NCI-H82 (cell line): ENCODE results near the gene SLC25A21.
A peak's percentile ranks its signal among the peaks of the same experiment; 100 is the strongest.
"Not testable (repeated sequence)": the region's sequence is repeated elsewhere in the genome, so short reads cannot be mapped to it uniquely, and the experiment has no call there.

ENCODE experiments used
- DNase-seq: peaks from one replicate; lab custom pipeline; 2025; lab: John Stamatoyannopoulos, UW

The SLC25A21 gene

GRCh38 chr14:36941783-36942521 is 230.5 kb downstream of the SLC25A21 start:
- DNase-seq, result peak; percentile 72

DNA sequence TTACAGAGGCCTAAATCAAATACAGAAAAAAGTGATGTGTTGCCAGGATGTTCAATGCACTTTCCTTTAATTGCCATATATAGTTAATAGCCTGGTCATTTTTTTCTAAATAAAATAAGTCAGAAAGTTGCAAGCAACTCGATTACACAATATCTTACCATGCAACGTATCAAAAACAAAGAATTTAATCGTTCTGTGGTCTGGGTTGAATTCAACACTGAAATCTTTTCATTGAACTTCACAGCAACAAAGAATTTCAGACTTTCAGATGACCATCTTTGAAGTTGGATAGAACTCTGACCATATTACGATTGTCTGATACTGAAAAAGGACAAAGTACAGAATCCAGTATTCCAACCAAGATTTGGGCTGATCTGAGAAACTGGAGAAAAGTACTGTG is 231.9 kb downstream of the SLC25A21 start:
- DNase-seq, result no peak

- no peak for DNase-seq
Observed at GRCh38 chr14:36939265-36939664, 233.1 kb downstream of the SLC25A21 start.

DNA sequence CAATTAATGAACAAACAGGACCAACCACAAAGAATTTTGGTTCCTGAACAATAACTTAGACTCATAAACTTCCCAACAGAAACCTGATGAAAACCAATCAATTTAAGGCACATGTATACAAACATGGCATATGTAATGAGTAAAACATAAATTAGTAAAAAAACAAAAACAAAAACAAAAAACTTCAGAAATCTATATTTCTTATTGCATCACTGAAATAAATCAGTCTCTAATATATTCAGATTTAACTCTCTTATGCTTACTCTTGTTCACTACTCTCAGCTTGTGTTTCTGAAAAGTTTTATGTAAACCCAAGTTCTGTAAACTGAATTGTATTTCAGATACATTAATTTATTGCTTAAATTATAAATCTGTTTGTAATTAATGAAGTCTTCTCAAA is 233.7 kb downstream of the SLC25A21 start:
- DNase-seq, result no peak

- peak; percentile 3 for DNase-seq
Observed at GRCh38 chr14:36935976-36936678, 236.3 kb downstream of the SLC25A21 start.

DNA sequence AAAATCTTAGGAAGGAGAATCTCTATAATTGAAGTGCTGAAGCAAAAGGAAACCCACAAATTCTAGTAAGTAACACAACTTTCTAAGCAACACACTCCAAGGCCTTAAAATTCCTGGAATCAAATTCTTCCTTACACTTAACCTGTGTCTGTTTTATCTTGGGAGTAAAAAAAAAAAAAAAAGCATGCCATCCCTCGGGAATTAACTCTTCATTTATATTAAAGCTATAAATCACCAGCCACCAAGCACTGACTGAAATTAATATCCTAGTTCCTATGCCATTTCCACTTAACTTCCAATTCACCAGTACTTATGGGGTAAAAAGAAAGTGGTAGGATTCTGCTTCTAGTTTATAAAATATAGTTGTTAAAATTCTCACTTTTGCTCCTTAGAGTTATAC is 238.1 kb downstream of the SLC25A21 start:
- no peak for DNase-seq

DNA sequence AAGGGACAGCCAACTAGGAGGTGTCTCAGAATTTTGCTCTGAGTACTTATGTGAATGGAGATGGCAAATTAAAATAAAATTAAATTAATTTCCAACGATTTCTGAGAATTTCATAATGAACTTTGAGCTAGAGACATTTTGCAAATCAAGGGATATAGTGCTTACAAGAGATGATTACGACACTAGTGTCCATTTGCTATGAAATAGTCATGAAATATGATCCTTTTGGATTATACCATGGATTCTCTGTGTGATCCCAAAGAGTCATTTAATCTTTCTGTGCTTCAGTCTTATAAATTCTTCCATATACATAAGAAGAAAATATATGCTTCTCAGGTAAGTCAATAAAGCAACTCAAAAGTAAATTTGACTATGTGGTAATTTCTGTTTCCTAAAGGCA is 240.6 kb downstream of the SLC25A21 start:
- DNase-seq, result no peak

- no peak for DNase-seq
Observed at GRCh38 chr14:36928432-36928831, 244.0 kb downstream of the SLC25A21 start.

DNA sequence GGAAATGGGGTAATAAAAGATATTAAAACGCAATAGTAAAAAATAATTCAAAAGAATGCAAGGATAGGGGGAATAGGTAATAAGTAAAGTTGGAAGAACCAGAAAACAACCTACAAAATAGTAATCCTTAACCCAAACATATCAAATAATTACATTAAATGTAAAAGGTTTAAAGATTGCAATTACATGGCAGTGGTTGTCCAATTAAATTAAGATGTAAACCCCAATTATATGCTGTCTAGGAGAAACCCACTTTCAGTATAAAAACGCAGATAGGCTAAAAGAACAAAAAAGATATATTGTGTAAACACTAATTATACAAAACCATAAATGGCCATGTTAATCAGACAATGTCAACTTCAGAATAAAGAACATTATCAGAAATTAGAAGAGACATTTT is 247.3 kb downstream of the SLC25A21 start:
- no peak for DNase-seq

GRCh38 chr14:36916668-36917067 is 255.7 kb downstream of the SLC25A21 start:
- no peak for DNase-seq

DNA sequence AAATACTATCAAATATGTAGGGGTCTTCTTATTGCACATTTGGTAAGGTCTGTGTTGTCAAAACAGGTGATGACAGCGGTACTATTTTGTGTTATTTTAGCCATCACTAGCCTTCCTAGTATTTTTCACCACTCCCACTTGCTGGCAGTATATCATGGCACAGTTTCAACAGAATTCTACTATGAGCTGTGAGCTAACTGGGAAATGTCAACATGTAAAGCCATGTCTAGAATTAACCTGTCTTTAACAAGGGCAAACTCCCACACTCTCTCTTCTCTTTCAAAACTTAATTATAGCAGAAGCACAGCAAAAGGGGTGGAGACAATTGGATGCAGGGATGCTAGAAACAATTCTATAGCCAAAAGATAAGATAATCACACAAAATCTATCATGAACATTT is 257.3 kb downstream of the SLC25A21 start:
- no peak for DNase-seq

DNA sequence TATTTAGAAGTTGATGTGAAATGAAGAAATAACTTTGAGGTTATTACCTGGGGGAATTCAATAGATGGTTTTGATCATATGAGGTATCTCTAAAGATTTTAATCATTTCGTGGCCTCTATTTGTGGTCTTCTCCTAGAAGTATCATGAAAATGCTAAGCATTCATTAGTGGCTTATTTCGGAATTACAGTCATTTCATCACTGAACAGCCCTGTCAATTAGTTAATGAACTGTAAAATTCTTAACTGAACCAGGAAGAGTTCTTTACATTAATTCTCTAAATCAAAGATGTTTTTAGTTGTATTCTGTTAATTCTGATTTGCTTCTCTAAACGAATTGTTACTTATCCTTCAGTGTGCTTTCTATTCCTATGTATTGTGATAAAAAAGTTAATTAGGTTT is 261.8 kb downstream of the SLC25A21 start:
- no peak for DNase-seq

GRCh38 chr14:36905272-36905888 is 267.0 kb downstream of the SLC25A21 start:
- peak; percentile 43 for DNase-seq

GRCh38 chr14:36901861-36902260 is 270.5 kb downstream of the SLC25A21 start:
- no peak for DNase-seq

DNA sequence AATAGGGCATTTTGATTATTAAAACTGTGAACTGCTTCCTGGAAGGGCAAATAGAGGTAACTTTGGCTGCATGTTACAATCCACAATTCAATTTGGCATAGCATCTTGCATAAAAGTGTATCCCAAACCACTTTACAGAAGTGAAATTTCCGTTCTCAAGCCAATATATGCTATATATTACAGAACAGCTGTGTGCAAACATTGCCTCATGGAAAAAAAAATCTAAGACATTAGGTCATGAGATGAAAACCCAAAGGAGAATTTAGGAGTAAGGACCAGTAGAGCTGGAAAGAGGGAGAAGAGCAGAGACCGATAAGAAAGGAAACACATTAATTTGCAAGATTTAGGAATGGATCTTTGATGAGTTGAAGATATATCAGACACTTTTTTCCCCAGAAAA is 271.6 kb downstream of the SLC25A21 start:
- DNase-seq, result no peak

- DNase-seq, result not testable (repeated sequence)
Observed at GRCh38 chr14:36896300-36896699, 276.1 kb downstream of the SLC25A21 start.

- no peak for DNase-seq
Observed at GRCh38 chr14:36884049-36884448, 288.4 kb downstream of the SLC25A21 start.

DNA sequence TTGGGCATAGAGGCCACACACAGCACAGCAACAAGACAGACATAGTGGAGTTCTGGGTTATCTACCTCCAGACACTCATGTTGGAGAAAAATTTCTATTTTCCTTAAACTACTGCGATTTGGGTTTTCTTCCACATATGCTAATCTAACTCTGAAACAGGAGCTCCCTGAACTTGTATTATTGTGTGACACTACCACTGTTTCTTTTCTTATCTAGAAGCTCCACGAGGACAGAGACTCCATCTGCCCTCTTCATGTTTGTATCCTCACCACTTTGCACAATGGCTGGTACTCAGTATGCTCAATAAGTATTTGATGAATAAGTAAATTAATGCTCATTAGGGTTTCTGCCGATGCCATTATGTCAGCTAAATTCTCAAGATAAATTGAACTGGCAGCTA is 292.1 kb downstream of the SLC25A21 start:
- no peak for DNase-seq

DNA sequence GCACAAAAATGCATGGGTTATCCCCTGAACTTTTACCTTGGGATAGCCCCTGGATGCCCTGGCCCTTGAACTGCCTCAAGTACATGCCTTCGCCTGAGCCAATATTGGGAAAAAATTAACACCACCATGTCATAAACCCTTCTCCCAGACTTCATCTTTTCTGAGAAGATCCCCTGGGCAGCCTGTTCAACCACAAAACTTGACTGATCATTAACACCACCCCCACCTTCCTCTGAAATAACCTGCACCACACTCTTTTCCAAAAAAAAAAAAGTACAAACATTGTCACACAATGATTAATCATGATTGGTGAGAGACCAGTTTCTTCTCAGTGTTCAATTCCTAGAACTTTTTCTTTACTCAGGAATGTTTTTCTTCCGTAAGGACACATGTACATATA is 292.8 kb downstream of the SLC25A21 start:
- DNase-seq, result no peak

DNA sequence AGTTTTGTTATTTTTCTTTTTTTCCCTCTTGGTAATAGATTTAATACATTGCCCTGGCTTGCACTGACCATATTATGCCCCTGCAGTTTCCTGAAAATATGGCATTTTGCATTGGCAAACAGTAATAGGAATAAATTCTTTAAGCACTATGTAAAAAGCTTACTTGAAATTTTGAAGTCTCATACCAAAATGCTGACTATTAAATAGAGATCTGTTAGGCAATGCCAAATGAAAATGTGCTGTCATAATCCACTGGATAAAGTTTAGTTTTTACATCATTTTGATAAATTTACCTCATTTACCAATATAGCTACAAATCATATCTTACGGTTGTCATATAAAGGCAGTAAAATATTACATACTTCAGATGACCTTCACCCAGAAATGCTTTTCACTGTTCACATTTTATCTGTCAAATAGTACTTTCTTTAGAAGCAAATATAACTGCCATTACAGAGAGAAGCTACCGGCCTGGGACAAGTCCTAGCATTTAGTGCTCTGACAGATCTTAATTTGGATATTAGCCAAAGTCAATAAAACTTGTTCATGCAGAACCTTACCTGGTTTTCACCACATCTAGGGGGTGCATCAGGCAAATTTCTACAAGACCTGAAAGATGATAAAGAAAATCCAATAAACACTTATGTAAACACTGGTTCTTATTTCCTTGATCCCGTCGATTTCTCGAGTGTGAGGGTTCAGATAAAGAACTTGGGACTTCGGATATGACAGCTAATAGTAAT is 297.8 kb downstream of the SLC25A21 start:
- no peak for DNase-seq

- no peak for DNase-seq
Observed at GRCh38 chr14:36870776-36871175, 301.6 kb downstream of the SLC25A21 start.

DNA sequence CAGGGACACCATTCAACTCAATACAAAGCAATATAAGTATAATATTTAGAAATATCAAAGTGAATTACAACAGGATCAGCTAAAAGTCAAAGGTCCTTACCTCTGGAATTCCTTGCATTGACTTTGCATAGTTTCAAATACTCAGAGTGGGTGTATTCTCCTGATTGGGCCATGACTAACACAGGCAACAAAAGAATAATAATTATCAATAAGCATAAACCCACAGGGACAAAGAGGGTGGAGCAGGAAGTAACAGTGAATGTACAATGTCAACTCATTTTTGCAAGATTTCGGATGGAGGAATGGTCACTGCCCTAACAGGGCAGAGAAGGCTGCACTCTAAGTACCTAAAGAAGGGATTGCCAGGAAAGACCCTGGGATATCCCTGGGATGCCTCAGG is 303.3 kb downstream of the SLC25A21 start:
- DNase-seq, result no peak

DNA sequence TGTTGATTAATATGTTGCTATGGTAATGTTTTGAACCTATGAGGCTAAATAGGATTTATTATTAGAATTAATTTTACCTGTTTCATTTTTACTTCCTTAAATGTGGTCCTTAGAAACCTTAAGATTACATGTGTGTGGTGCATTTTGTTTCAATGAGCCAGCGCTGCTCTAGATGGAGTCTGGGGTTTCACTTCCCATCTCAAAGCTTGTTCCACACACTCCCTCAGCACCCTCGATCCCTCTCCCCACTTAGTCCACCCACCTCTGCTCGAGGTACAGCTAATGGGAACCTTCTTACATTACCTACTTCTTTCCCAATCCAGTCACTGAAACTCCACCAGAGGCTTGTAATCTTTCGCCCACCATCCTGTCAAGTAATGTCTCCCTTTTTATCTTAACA is 305.5 kb downstream of the SLC25A21 start:
- DNase-seq, result no peak
